ENCODE measurements around the gene MAP4K4. TPM values are rescaled to one million over a fixed set of nuclear protein-coding genes. Genes with fewer than 3 reads are reported as not detected.

The MAP4K4 gene
- total and polyA plus RNA-seq, 12 donors = 8.7 to 43.1 (median 21.8) TPM

GRCh38 chr2:101696272-101697123 is 1.0 kb upstream of the MAP4K4 start:
- peak in 3 of 7 donors; percentile 9 to 26 (median 21) for DNase-seq
- TF ChIP-seq POLR2A (IDR thresholded peaks at IDR 0.05) (no peak), CTCF (IDR thresholded peaks at IDR 0.05) (no peak)
- H3K27ac ChIP-seq = peak overlapping the region in 4 of 5 donors; percentile 6 to 87 (median 42)
- H3K27me3 ChIP-seq = no peaks in the 10 kb centered on the region
- no peaks in the 10 kb centered on the region for H3K9me3 ChIP-seq (replicated peaks in 1 of 3)
- no peaks in the 10 kb centered on the region for H3K36me3 ChIP-seq (replicated peaks in 1 of 2)
- intact Hi-C loops (cut with DNase I) = loop anchor here in 1 of 2 donors (10.0 kb wide), 2 partner anchors 128 to 282 kb away; no protein-coding TSS in a partner anchor
- peaks cover 3 to 35% of the 10 kb centered on the region in 2 donors for H3K4me1 ChIP-seq (replicated peaks in 1 of 2)
- H3K4me3 ChIP-seq = peak overlapping the region in 2 of 4 donors; percentile 85 to 91
- WGBS, 4 donors = 16 to 20% (median 18%) methylated on average over 27 to 31 of the region's 31 CpGs

- Histone ChIP-seq H3K9me3 (replicated peaks in 1 of 3) (no peaks in the 10 kb centered on the region), H3K36me3 (replicated peaks in 1 of 2) (no peaks in the 10 kb centered on the region), H3K4me1 (replicated peaks in 1 of 2) (peaks cover 3 to 35% of the 10 kb centered on the region in 2 donors), H3K27me3 (no peaks in the 10 kb centered on the region), H3K27ac (peak overlapping the region in 1 of 5 donors; percentile 87), H3K4me3 (peak overlapping the region in 3 of 4 donors; percentile 29 to 91 (median 36))
- TF ChIP-seq POLR2A (IDR thresholded peaks at IDR 0.05) = no peak
- TF ChIP-seq CTCF (IDR thresholded peaks at IDR 0.05) = no peak
- intact Hi-C loops (cut with DNase I) = loop anchor here in 1 of 2 donors (10.0 kb wide), 2 partner anchors 127 to 283 kb away; no protein-coding TSS in a partner anchor
- WGBS, 4 donors = 1 to 5% (median 2%) methylated on average over 21 to 54 of the region's 57 CpGs
- DNase-seq = peak in 3 of 7 donors; percentile 3 to 21 (median 16)
Measured at GRCh38 chr2:101698014-101698843, 722 bp downstream of the MAP4K4 start.

GRCh38 chr2:101698844-101699754 is 1.6 kb downstream of the MAP4K4 start:
- Histone ChIP-seq H3K27me3 (no peaks in the 10 kb centered on the region), H3K4me1 (replicated peaks in 1 of 2) (peaks cover 3 to 40% of the 10 kb centered on the region in 2 donors), H3K9me3 (replicated peaks in 1 of 3) (no peaks in the 10 kb centered on the region), H3K27ac (no peak overlapping the region), H3K4me3 (peak overlapping the region in 2 of 4 donors; percentile 29 to 91), H3K36me3 (replicated peaks in 1 of 2) (no peaks in the 10 kb centered on the region)
- intact Hi-C loops (cut with DNase I) = loop anchor here in 1 of 2 donors (10.0 kb wide), 2 partner anchors 126 to 284 kb away; no protein-coding TSS in a partner anchor
- no peak for TF ChIP-seq CTCF (IDR thresholded peaks at IDR 0.05)
- no peak for TF ChIP-seq POLR2A (IDR thresholded peaks at IDR 0.05)
- 48 to 59% (median 51%) methylated on average over 16 of the region's 16 CpGs for WGBS, 4 donors
- DNase-seq = no peak

Measured in adrenal gland (tissue), 12 donors.